ENCODE measurements around the gene USP12. TPM values are rescaled to one million over a fixed set of nuclear protein-coding genes. Genes with fewer than 3 reads are reported as not detected.

The USP12 gene
- total RNA-seq, 1 experiment from 2014 or later = 26.1 TPM

- POLR2A ChIA-PET = no interaction called here
- H3K9me3 Mint-ChIP-seq = no peaks in the 10 kb centered on the region; the same call in none of the 2 replicates
Measured at GRCh38 chr13:27055526-27055925, 116.1 kb downstream of the USP12 start.

More at GRCh38 chr13:27055526-27055925, 116.1 kb downstream of the USP12 start:
- Mint-ChIP-seq H3K36me3 (peaks cover 3% of the 10 kb centered on the region; the same call in 1 of the 2 replicates), H3K4me1 (peaks cover 6% of the 10 kb centered on the region), H3K27me3 (ENCODE audit: low read depth) (no peaks in the 10 kb centered on the region), H3K4me3 (no peak overlapping the region), H3K27ac (no peak overlapping the region)
- DNase-seq (ENCODE audit: low spot score) (no peak), ATAC-seq (no peak)
- CTCF ChIA-PET = no interaction called here
- TF ChIP-seq E2F5 (CRISPR knock-in tag; IDR thresholded peaks at IDR 0.05) (no peak), ARID4B (CRISPR knock-in tag; IDR thresholded peaks at IDR 0.05; ENCODE audit: borderline replicate concordance) (no peak), GABPB1 (CRISPR knock-in tag; IDR thresholded peaks at IDR 0.05) (no peak), PREB (CRISPR knock-in tag; IDR thresholded peaks at IDR 0.05; ENCODE audit: borderline replicate concordance) (no peak), ZNF423 (CRISPR knock-in tag; IDR thresholded peaks at IDR 0.05) (no peak), CREB1 (CRISPR knock-in tag; IDR thresholded peaks at IDR 0.05) (no peak), EMX1 (CRISPR knock-in tag; IDR thresholded peaks at IDR 0.05) (no peak), ZNF138 (CRISPR knock-in tag; conservative IDR thresholded peaks at IDR 0.05) (no peak), RELA (CRISPR knock-in tag; IDR thresholded peaks at IDR 0.05; ENCODE audit: borderline replicate concordance) (no peak), CBFB (CRISPR knock-in tag; IDR thresholded peaks at IDR 0.05; ENCODE audit: low read depth) (no peak), TP53 (CRISPR knock-in tag; IDR thresholded peaks at IDR 0.05) (no peak), NR2C2 (CRISPR knock-in tag; IDR thresholded peaks at IDR 0.05) (no peak), SMAD4 (CRISPR knock-in tag; IDR thresholded peaks at IDR 0.05) (no peak), ZBTB43 (CRISPR knock-in tag; IDR thresholded peaks at IDR 0.05) (no peak), CREM (CRISPR knock-in tag; IDR thresholded peaks at IDR 0.05) (no peak), ZMAT4 (CRISPR knock-in tag; IDR thresholded peaks at IDR 0.05) (no peak), NFE2L1 (CRISPR knock-in tag; IDR thresholded peaks at IDR 0.05) (no peak)
